ENCODE data around the gene GPAM. TPM values are rescaled to one million over a fixed set of nuclear protein-coding genes. Genes with fewer than 3 reads are reported as not detected.

GPAM gene
- total RNA-seq, 1 experiment from 2014 or later = 12.2 TPM

DNA sequence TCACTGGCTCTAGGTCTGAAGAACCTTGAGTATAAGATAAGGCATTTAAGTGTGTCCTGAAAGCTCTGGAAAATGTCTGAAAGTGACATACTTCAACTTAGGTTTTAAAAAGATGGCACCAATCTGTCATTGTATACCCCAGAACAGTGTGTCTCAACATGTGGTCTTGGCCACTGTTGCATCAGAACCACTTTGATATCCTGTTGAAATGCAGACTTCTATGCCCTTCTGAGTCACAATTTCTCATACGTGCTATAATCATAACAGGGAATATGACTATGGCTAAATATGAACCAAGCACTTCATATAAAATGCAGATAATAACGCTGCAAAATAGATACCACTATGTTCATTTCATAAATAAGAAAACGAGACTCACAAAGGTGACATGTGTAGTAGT, 38.0 kb upstream of the GPAM start:
- peaks cover 28% of the 10 kb centered on the region for H3K9me3 Mint-ChIP-seq
- ChIA-PET CTCF (no interaction called here), POLR2A (no interaction called here)
- H3K4me3 Mint-ChIP-seq = no peak overlapping the region
- TF ChIP-seq, protein P1, sequence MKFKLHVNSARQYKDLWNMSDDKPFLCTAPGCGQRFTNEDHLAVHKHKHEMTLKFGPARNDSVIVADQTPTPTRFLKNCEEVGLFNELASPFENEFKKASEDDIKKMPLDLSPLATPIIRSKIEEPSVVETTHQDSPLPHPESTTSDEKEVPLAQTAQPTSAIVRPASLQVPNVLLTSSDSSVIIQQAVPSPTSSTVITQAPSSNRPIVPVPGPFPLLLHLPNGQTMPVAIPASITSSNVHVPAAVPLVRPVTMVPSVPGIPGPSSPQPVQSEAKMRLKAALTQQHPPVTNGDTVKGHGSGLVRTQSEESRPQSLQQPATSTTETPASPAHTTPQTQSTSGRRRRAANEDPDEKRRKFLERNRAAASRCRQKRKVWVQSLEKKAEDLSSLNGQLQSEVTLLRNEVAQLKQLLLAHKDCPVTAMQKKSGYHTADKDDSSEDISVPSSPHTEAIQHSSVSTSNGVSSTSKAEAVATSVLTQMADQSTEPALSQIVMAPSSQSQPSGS (CRISPR knock-in tag; IDR thresholded peaks at IDR 0.05; ENCODE audit: borderline replicate concordance, low read depth) = no peak
- no peak for TF ChIP-seq ZNF219 (CRISPR knock-in tag; IDR thresholded peaks at IDR 0.05; ENCODE audit: borderline replicate concordance)
- TF ChIP-seq, protein P2, sequence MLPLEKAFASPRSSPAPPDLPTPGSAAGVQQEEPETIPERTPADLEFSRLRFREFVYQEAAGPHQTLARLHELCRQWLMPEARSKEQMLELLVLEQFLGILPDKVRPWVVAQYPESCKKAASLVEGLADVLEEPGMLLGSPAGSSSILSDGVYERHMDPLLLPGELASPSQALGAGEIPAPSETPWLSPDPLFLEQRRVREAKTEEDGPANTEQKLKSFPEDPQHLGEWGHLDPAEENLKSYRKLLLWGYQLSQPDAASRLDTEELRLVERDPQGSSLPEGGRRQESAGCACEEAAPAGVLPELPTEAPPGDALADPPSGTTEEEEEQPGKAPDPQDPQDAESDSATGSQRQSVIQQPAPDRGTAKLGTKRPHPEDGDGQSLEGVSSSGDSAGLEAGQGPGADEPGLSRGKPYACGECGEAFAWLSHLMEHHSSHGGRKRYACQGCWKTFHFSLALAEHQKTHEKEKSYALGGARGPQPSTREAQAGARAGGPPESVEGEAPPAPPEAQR (CRISPR knock-in tag; IDR thresholded peaks at IDR 0.05) = no peak
- no peak for TF ChIP-seq CREM (CRISPR knock-in tag; IDR thresholded peaks at IDR 0.05)
- TF ChIP-seq EMX1 (CRISPR knock-in tag; IDR thresholded peaks at IDR 0.05) = no peak
- no peak for TF ChIP-seq MYBL2 (CRISPR knock-in tag; IDR thresholded peaks at IDR 0.05)
- TF ChIP-seq, protein P3, sequence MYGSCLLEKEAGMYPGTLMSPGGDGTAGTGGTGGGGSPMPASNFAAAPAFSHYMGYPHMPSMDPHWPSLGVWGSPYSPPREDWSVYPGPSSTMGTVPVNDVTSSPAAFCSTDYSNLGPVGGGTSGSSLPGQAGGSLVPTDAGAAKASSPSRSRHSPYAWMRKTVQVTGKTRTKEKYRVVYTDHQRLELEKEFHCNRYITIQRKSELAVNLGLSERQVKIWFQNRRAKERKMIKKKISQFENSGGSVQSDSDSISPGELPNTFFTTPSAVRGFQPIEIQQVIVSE (CRISPR knock-in tag; IDR thresholded peaks at IDR 0.05; ENCODE audit: borderline replicate concordance) = no peak
- TF ChIP-seq, protein P4, sequence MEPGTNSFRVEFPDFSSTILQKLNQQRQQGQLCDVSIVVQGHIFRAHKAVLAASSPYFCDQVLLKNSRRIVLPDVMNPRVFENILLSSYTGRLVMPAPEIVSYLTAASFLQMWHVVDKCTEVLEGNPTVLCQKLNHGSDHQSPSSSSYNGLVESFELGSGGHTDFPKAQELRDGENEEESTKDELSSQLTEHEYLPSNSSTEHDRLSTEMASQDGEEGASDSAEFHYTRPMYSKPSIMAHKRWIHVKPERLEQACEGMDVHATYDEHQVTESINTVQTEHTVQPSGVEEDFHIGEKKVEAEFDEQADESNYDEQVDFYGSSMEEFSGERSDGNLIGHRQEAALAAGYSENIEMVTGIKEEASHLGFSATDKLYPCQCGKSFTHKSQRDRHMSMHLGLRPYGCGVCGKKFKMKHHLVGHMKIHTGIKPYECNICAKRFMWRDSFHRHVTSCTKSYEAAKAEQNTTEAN (CRISPR knock-in tag; IDR thresholded peaks at IDR 0.05) = no peak
- TF ChIP-seq RELA (CRISPR knock-in tag; IDR thresholded peaks at IDR 0.05; ENCODE audit: borderline replicate concordance) = no peak
- TF ChIP-seq, protein P5, sequence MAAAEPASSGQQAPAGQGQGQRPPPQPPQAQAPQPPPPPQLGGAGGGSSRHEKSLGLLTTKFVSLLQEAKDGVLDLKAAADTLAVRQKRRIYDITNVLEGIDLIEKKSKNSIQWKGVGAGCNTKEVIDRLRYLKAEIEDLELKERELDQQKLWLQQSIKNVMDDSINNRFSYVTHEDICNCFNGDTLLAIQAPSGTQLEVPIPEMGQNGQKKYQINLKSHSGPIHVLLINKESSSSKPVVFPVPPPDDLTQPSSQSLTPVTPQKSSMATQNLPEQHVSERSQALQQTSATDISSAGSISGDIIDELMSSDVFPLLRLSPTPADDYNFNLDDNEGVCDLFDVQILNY (CRISPR knock-in tag; IDR thresholded peaks at IDR 0.05) = no peak
- no peak for TF ChIP-seq ZNF317 (CRISPR knock-in tag; IDR thresholded peaks at IDR 0.05; ENCODE audit: borderline replicate concordance, low read depth)
- TF ChIP-seq CREB1 (CRISPR knock-in tag; IDR thresholded peaks at IDR 0.05) = no peak
- TF ChIP-seq CBFB (CRISPR knock-in tag; IDR thresholded peaks at IDR 0.05; ENCODE audit: low read depth) = no peak
- TF ChIP-seq ELF4 (CRISPR knock-in tag; IDR thresholded peaks at IDR 0.05; ENCODE audit: low read depth) = no peak
- no peak for TF ChIP-seq PRRX2 (CRISPR knock-in tag; IDR thresholded peaks at IDR 0.05)
- TF ChIP-seq, protein P6, sequence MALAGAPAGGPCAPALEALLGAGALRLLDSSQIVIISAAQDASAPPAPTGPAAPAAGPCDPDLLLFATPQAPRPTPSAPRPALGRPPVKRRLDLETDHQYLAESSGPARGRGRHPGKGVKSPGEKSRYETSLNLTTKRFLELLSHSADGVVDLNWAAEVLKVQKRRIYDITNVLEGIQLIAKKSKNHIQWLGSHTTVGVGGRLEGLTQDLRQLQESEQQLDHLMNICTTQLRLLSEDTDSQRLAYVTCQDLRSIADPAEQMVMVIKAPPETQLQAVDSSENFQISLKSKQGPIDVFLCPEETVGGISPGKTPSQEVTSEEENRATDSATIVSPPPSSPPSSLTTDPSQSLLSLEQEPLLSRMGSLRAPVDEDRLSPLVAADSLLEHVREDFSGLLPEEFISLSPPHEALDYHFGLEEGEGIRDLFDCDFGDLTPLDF (CRISPR knock-in tag; IDR thresholded peaks at IDR 0.05) = no peak
- TF ChIP-seq FOXP1 (CRISPR knock-in tag; IDR thresholded peaks at IDR 0.05; ENCODE audit: borderline replicate concordance) = no peak
- no peak for TF ChIP-seq TEAD1 (CRISPR knock-in tag; IDR thresholded peaks at IDR 0.05)
- TF ChIP-seq FOXK1 (CRISPR knock-in tag; IDR thresholded peaks at IDR 0.05) = no peak
- ATAC-seq (no peak), DNase-seq (ENCODE audit: low spot score) (no peak)
- H3K27me3 Mint-ChIP-seq (ENCODE audit: low read depth) = no peaks in the 10 kb centered on the region
- no peak overlapping the region for H3K27ac Mint-ChIP-seq
- H3K36me3 Mint-ChIP-seq = peaks cover 10% of the 10 kb centered on the region; the same call in 1 of the 2 replicates
- peaks cover 7% of the 10 kb centered on the region for H3K4me1 Mint-ChIP-seq

DNA sequence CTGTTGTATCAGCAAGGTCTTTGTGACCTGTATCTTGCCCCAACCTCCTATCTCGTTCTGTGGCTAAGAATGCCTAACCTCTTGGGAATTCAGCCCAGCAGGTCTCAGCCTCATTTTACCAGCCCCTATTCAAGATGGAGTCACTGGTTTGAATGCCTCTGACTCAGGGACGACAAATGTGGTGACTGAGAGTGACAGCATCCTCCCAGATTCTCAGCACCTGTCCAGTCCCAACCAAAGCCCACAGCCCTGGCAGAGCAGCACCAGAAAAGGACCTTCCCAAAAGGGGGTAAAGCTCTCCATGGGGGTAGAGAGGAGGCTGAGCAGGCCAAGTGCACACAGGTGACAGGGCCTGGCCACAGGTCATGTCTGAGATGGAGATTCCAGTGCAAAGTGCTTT, 35.4 kb upstream of the GPAM start:
- peaks cover 12% of the 10 kb centered on the region for H3K4me1 Mint-ChIP-seq
- POLR2A ChIA-PET = no interaction called here
- TF ChIP-seq GRHL2 (CRISPR knock-in tag; IDR thresholded peaks at IDR 0.05; ENCODE audit: insufficient replicate concordance, severe bottlenecking) (no peak), CREB1 (CRISPR knock-in tag; IDR thresholded peaks at IDR 0.05) (no peak)
- TF ChIP-seq, protein P7, sequence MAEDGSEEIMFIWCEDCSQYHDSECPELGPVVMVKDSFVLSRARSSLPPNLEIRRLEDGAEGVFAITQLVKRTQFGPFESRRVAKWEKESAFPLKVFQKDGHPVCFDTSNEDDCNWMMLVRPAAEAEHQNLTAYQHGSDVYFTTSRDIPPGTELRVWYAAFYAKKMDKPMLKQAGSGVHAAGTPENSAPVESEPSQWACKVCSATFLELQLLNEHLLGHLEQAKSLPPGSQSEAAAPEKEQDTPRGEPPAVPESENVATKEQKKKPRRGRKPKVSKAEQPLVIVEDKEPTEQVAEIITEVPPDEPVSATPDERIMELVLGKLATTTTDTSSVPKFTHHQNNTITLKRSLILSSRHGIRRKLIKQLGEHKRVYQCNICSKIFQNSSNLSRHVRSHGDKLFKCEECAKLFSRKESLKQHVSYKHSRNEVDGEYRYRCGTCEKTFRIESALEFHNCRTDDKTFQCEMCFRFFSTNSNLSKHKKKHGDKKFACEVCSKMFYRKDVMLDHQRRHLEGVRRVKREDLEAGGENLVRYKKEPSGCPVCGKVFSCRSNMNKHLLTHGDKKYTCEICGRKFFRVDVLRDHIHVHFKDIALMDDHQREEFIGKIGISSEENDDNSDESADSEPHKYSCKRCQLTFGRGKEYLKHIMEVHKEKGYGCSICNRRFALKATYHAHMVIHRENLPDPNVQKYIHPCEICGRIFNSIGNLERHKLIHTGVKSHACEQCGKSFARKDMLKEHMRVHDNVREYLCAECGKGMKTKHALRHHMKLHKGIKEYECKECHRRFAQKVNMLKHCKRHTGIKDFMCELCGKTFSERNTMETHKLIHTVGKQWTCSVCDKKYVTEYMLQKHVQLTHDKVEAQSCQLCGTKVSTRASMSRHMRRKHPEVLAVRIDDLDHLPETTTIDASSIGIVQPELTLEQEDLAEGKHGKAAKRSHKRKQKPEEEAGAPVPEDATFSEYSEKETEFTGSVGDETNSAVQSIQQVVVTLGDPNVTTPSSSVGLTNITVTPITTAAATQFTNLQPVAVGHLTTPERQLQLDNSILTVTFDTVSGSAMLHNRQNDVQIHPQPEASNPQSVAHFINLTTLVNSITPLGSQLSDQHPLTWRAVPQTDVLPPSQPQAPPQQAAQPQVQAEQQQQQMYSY (CRISPR knock-in tag; IDR thresholded peaks at IDR 0.05) = no peak

More for the DNA sequence above, 35.4 kb upstream of the GPAM start:
- Mint-ChIP-seq H3K27ac (no peak overlapping the region), H3K9me3 (peaks cover 21% of the 10 kb centered on the region), H3K36me3 (0 out of 2 replicates have a peak, but pooled peaks cover 6% of the 10 kb centered on the region), H3K27me3 (ENCODE audit: low read depth) (no peaks in the 10 kb centered on the region), H3K4me3 (no peak overlapping the region)
- CTCF ChIA-PET = no interaction called here
- DNase-seq (ENCODE audit: low spot score) = no peak
- ATAC-seq = no peak

Data from WTC11 (cell line).